Astrocyte (in vitro differentiated cells and primary cell): Measurements from ENCODE around the gene ALOX12B. TPM values are rescaled to one million over a fixed set of nuclear protein-coding genes. Genes with fewer than 3 reads are reported as not detected.

ENCODE experiments used
- DNase-seq: peaks from one replicate; pipeline ENCODE4 v3.0.0-alpha.2; 2010; ENCODE audit warnings: low read depth
- FAIRE-seq: peaks from 2 replicates; lab custom pipeline; 2011; peaks lifted over from hg19 to GRCh38; lab: Jason Lieb, UNC
- H2AFZ ChIP-seq: 2 replicates; pipeline ENCODE4 v1.6.0; 2012; ENCODE audit warnings: low read depth, low read length, inconsistent platforms
- H3K27ac ChIP-seq: 2 replicates; pipeline ENCODE4 v1.5.1; 2011; ENCODE audit warnings: low read depth, low read length, inconsistent platforms
- H3K27me3 ChIP-seq: 2 replicates; pipeline ENCODE4 v1.6.0; 2011; ENCODE audit warnings: low read length, inconsistent platforms; ENCODE audit not compliant: insufficient read depth
- H3K36me3 ChIP-seq: 2 replicates; pipeline ENCODE4 v1.5.1; 2011; ENCODE audit warnings: low read length, inconsistent platforms; ENCODE audit not compliant: insufficient read depth
- H3K4me1 ChIP-seq: 2 replicates; pipeline ENCODE4 v1.5.1; 2011; ENCODE audit warnings: low read length, inconsistent platforms; ENCODE audit not compliant: insufficient read depth
- H3K4me2 ChIP-seq: 2 replicates; pipeline ENCODE4 v1.6.0; 2012; ENCODE audit warnings: low read length, inconsistent platforms
- H3K4me3 ChIP-seq: 2 replicates; pipeline ENCODE4 v1.5.1; 2011; ENCODE audit warnings: low read depth, mild to moderate bottlenecking, low read length, inconsistent platforms; ENCODE audit not compliant: insufficient read depth
- H3K79me2 ChIP-seq: 2 replicates; pipeline ENCODE4 v1.6.0; 2012; ENCODE audit warnings: mild to moderate bottlenecking, low read length, inconsistent platforms; ENCODE audit not compliant: insufficient read depth
- H3K9ac ChIP-seq: 2 replicates; pipeline ENCODE4 v1.6.0; 2012; ENCODE audit warnings: mild to moderate bottlenecking, low read length, inconsistent platforms
- H3K9me3 ChIP-seq: 2 replicates; pipeline ENCODE4 v1.5.1; 2012; ENCODE audit warnings: low read depth, mild to moderate bottlenecking, low read length, inconsistent platforms; ENCODE audit not compliant: insufficient read depth
- H4K20me1 ChIP-seq: 2 replicates; pipeline ENCODE4 v1.6.0; 2012; ENCODE audit warnings: low read length, inconsistent platforms; ENCODE audit not compliant: insufficient read depth
- H3K27ac Mint-ChIP-seq: one replicate; pipeline ENCODE4 v1.8.0; 2021; ENCODE audit warnings: mild to moderate bottlenecking, mixed read lengths; ENCODE audit not compliant: unreplicated experiment
- H3K27me3 Mint-ChIP-seq: one replicate; pipeline ENCODE4 v1.8.0; 2021; ENCODE audit warnings: low read depth, mixed read lengths; ENCODE audit not compliant: unreplicated experiment
- H3K36me3 Mint-ChIP-seq: one replicate; pipeline ENCODE4 v1.8.0; 2021; ENCODE audit warnings: low read depth, mixed read lengths; ENCODE audit not compliant: unreplicated experiment
- H3K4me1 Mint-ChIP-seq: one replicate; pipeline ENCODE4 v1.8.0; 2021; ENCODE audit warnings: low read depth, mixed read lengths; ENCODE audit not compliant: unreplicated experiment
- H3K4me3 Mint-ChIP-seq: one replicate; pipeline ENCODE4 v1.8.0; 2021; ENCODE audit warnings: mild to moderate bottlenecking, moderate library complexity, mixed read lengths; ENCODE audit not compliant: unreplicated experiment
- H3K9me3 Mint-ChIP-seq: one replicate; pipeline ENCODE4 v1.8.0; 2021; ENCODE audit warnings: mild to moderate bottlenecking, mixed read lengths; ENCODE audit not compliant: unreplicated experiment
- EZH2 ChIP-seq: IDR thresholded peaks from 2 replicates; pipeline ENCODE4 v1.6.1; 2012; ENCODE audit warnings: mild to moderate bottlenecking, low read length, inconsistent platforms; ENCODE audit not compliant: insufficient read depth
- total RNA-seq: library from RNA; stranded (reverse); gene quantifications from 2 replicates; pipeline ENCODE4 v1.2.1, GENCODE V29; 2021
- TF ChIP-seq, protein P1 (sequence below): IDR thresholded peaks from 2 replicates; pipeline ENCODE4 v1.5.1; 2011; ENCODE audit warnings: low read depth, mild to moderate bottlenecking, inconsistent platforms, low read length, moderate library complexity; ENCODE audit not compliant: insufficient read depth

The ALOX12B gene
- total RNA-seq, 1 donor from 2014 or later: not detected

DNA sequence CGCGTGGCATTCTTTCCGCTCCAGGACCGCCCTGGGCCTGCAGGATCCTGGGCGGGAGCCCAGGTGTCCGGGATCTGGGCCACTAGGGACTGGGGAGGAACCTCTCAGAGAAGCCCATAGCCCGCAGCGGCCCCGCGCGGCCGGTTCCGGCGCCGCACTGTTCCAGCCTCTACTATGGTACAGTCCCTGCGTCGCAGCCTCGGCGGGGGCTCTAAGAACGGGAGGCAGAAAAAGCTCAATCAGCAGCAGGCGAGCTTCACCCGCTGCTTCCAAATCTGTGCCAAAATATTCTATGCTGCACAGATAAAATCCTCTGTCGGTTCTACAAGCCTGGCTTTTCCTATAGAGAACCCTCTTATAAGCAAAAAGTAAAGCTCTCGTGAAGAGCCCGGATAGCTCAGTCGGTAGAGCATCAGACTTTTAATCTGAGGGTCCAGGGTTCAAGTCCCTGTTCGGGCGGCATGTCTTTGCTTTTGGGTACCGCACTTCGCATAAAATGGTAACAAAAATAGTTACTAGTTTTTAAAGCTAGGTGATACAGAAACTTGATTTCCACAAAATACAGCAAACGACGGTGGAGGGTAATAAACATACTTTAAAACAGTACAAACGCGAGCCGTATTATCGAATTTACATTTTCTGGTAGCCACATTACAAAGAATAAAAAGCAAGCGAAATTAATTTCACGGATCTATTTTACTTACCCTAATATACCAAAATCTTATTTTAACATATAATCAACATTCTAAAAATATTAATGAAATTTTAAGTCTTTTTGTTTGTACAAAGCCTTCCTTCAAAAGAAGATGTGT, 31.5 kb upstream of the ALOX12B start:
- H3K36me3 ChIP-seq: no peaks in the 10 kb centered on the region
- H3K27ac ChIP-seq: peak overlapping the region; percentile 54
- peaks cover 35% of the 10 kb centered on the region for H3K27me3 ChIP-seq
- peak overlapping the region; percentile 75 for H3K9ac ChIP-seq
- Mint-ChIP-seq H3K4me1 (peaks cover 9% of the 10 kb centered on the region), H3K27me3 (peaks cover 46% of the 10 kb centered on the region), H3K36me3 (no peaks in the 10 kb centered on the region), H3K4me3 (peak overlapping the region; percentile 95), H3K9me3 (no peaks in the 10 kb centered on the region), H3K27ac (peak overlapping the region; percentile 84)
- no peak for TF ChIP-seq EZH2
- TF ChIP-seq, protein P1, sequence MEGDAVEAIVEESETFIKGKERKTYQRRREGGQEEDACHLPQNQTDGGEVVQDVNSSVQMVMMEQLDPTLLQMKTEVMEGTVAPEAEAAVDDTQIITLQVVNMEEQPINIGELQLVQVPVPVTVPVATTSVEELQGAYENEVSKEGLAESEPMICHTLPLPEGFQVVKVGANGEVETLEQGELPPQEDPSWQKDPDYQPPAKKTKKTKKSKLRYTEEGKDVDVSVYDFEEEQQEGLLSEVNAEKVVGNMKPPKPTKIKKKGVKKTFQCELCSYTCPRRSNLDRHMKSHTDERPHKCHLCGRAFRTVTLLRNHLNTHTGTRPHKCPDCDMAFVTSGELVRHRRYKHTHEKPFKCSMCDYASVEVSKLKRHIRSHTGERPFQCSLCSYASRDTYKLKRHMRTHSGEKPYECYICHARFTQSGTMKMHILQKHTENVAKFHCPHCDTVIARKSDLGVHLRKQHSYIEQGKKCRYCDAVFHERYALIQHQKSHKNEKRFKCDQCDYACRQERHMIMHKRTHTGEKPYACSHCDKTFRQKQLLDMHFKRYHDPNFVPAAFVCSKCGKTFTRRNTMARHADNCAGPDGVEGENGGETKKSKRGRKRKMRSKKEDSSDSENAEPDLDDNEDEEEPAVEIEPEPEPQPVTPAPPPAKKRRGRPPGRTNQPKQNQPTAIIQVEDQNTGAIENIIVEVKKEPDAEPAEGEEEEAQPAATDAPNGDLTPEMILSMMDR: peak; percentile 61
- peak overlapping the region; percentile 80 for H2AFZ ChIP-seq
- peak overlapping the region; percentile 69 for H3K4me3 ChIP-seq
- FAIRE-seq (peak; percentile 47), DNase-seq (peak; percentile 57)
- H3K4me1 ChIP-seq: peaks cover 34% of the 10 kb centered on the region
- H3K79me2 ChIP-seq: no peaks in the 10 kb centered on the region
- H3K9me3 ChIP-seq: no peaks in the 10 kb centered on the region
- peak overlapping the region; percentile 97 for H3K4me2 ChIP-seq
- H4K20me1 ChIP-seq: peaks cover 7% of the 10 kb centered on the region

DNA sequence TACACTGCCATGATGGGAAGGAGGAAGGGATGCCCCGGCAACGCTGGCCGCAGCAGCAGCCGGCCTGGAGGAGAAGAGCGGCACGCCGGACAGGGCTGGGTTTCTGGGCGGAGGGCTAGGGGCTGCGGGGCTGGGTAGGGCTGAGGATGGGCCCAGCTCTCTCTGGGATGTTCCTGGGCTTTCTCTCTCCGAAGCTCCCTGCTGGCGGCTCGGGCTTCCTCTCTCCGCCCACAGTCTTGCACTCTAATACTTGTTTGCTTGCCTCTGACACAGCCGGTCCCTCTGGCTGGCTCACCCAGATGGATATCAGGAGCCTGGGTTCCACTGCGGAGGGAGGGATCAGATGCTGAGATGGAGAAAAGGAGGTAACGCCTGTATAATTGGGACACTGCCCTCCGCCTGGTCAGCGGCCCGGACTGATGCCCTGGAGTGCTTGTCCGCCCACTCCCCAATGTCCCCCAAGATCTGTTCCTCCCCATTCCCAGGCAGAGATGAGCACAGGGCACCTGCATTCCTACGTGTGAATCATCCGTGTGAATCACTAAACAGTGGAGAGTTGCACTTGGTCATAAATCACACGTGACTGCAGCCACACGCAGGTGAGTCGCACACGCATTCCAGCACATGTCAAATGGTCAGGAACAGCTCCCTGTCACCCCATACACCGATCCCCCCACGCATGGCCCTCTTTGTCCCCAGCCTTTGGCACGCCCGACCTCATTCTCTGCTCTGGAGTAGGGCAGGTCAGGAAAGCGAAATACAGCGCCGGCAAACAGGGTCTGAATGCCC, 30.7 kb upstream of the ALOX12B start, which contains the start of gene ALOXE3:
ALOXE3 (minus strand) TSS at position 535 of the 789 bp plus-strand sequence; CDS start at position 11, 524 bp downstream.
- Mint-ChIP-seq H3K27ac (peak within 1 kb of the TSS; percentile 84), H3K36me3 (no peaks in the 10 kb centered on the region), H3K27me3 (peaks cover 45% of the 10 kb centered on the region), H3K4me3 (peak within 1 kb of the TSS; percentile 95), H3K9me3 (no peaks in the 10 kb centered on the region), H3K4me1 (peaks cover 6% of the 10 kb centered on the region)
- no peaks in the 10 kb centered on the region for H3K36me3 ChIP-seq
- H3K9ac ChIP-seq: peak within 1 kb of the TSS; percentile 75
- H3K4me3 ChIP-seq: peak within 1 kb of the TSS; percentile 69
- FAIRE-seq (no peak), DNase-seq (peak; percentile 63)
- H3K27me3 ChIP-seq: peaks cover 27% of the 10 kb centered on the region
- peak within 1 kb of the TSS; percentile 54 for H3K27ac ChIP-seq
- H2AFZ ChIP-seq: peak within 1 kb of the TSS; percentile 80
- H4K20me1 ChIP-seq: peaks cover 7% of the 10 kb centered on the region
- TF ChIP-seq, protein P1: no peak
- TF ChIP-seq EZH2: no peak
- peaks cover 26% of the 10 kb centered on the region for H3K4me1 ChIP-seq
- peak within 1 kb of the TSS; percentile 97 for H3K4me2 ChIP-seq
- no peaks in the 10 kb centered on the region for H3K79me2 ChIP-seq
- no peaks in the 10 kb centered on the region for H3K9me3 ChIP-seq
